MM.1S (cell line): ENCODE data around the gene SH3PXD2A.

Experiments
- DNase-seq: peaks from one replicate; pipeline ENCODE4 v3.0.0-alpha.2; 2015
- H2AFZ ChIP-seq: fragments of 300-600 bp; sonication (generic); 2 replicates; pipeline ENCODE4 v1.6.0; 2016; ENCODE audit warnings: antibody characterized with exemption, low read length
- H3F3A ChIP-seq: fragments of 300-600 bp; sonication (generic); 2 replicates; pipeline ENCODE4 v1.6.1; 2016; ENCODE audit warnings: mild to moderate bottlenecking, antibody characterized with exemption, low read length, moderate library complexity, mixed read lengths; ENCODE audit not compliant: insufficient read depth
- H3K27ac ChIP-seq: fragments of 300-600 bp; sonication (generic); 2 replicates; pipeline ENCODE4 v1.5.1; 2016; ENCODE audit warnings: mild to moderate bottlenecking, low read length
- H3K27me3 ChIP-seq: fragments of 300-600 bp; sonication (generic); replicated peaks from 2 replicates; pipeline ENCODE4 v1.6.0; 2016; ENCODE audit warnings: low read length; ENCODE audit not compliant: insufficient read depth
- H3K36me3 ChIP-seq: fragments of 300-600 bp; sonication (generic); replicated peaks from 2 replicates; pipeline ENCODE4 v1.6.1; 2016; ENCODE audit warnings: mild to moderate bottlenecking, low read length, mixed read lengths; ENCODE audit not compliant: insufficient read depth
- H3K4me1 ChIP-seq: fragments of 300-600 bp; sonication (generic); 2 replicates; pipeline ENCODE4 v1.6.1; 2016; ENCODE audit warnings: low read length, mixed read lengths
- H3K4me2 ChIP-seq: fragments of 300-600 bp; sonication (generic); 2 replicates; pipeline ENCODE4 v1.6.0; 2016; ENCODE audit warnings: low read depth, low read length
- H3K4me3 ChIP-seq: fragments of 300-600 bp; sonication (generic); 2 replicates; pipeline ENCODE4 v1.5.1; 2016; ENCODE audit warnings: low read length, mixed read lengths
- H3K79me2 ChIP-seq: fragments of 300-600 bp; sonication (generic); 2 replicates; pipeline ENCODE4 v1.6.1; 2016; ENCODE audit warnings: mixed run types, low read length, mixed read lengths
- H3K9ac ChIP-seq: fragments of 300-600 bp; sonication (generic); 2 replicates; pipeline ENCODE4 v1.6.1; 2016; ENCODE audit warnings: low read length, mixed read lengths
- H3K9me2 ChIP-seq: fragments of 300-600 bp; sonication (generic); replicated peaks from 2 replicates; pipeline ENCODE4 v1.6.1; 2016; ENCODE audit warnings: mild to moderate bottlenecking, low read length, mixed read lengths; ENCODE audit not compliant: insufficient read depth
- H3K9me3 ChIP-seq: fragments of 300-600 bp; sonication (generic); replicated peaks from 2 replicates; pipeline ENCODE4 v1.6.1; 2016; ENCODE audit warnings: mild to moderate bottlenecking, low read length, mixed read lengths; ENCODE audit not compliant: insufficient read depth
- H4K20me1 ChIP-seq: fragments of 300-600 bp; sonication (generic); 2 replicates; pipeline ENCODE4 v1.6.1; 2016; ENCODE audit warnings: mild to moderate bottlenecking, low read length, moderate library complexity, mixed read lengths; ENCODE audit not compliant: insufficient read depth
- EZH2 ChIP-seq: fragments of 300-600 bp; sonication (generic); optimal IDR thresholded peaks from 2 replicates; pipeline ENCODE3; 2017; ENCODE audit warnings: low read depth, mild to moderate bottlenecking, antibody characterized with exemption, low read length, mixed read lengths
- EZH2phosphoT487 ChIP-seq: fragments of 300-600 bp; sonication (generic); IDR thresholded peaks from 2 replicates; pipeline ENCODE4 v1.6.1; 2018; ENCODE audit warnings: antibody characterized with exemption, low read length
- TF ChIP-seq, protein P1 (sequence below): fragments of 300-600 bp; sonication (generic); IDR thresholded peaks from 2 replicates; pipeline ENCODE4 v1.5.1; 2016; ENCODE audit warnings: antibody characterized with exemption, low read length, mixed read lengths

Gene SH3PXD2A

DNA sequence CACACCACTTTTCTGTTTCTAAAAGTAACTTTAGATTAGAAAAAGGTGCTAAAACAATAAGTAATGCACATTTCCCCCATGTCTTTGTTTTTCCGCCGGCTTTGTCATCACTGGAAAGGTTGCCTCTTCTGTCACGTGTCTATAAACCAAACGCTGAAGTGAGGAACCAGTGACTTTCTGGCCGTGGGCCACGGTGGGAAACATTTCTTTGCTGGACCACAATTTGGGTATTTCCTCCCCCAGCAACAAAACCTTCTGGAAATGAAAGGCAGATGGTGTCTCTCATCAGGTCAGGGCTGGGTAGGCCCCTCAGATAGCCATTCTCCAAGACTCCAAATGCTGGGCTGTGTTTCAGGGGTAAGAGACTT is 174.5 kb downstream of the SH3PXD2A start:
- no peak overlapping the region for H3K9ac ChIP-seq
- no peaks in the 10 kb centered on the region for H3K36me3 ChIP-seq
- peaks cover 20% of the 10 kb centered on the region for H3K4me1 ChIP-seq
- H3F3A ChIP-seq = no peaks in the 10 kb centered on the region
- H3K4me3 ChIP-seq = no peak overlapping the region
- H2AFZ ChIP-seq = no peak overlapping the region
- TF ChIP-seq EZH2phosphoT487 = no peak
- no peak for TF ChIP-seq EZH2
- TF ChIP-seq, protein P1, sequence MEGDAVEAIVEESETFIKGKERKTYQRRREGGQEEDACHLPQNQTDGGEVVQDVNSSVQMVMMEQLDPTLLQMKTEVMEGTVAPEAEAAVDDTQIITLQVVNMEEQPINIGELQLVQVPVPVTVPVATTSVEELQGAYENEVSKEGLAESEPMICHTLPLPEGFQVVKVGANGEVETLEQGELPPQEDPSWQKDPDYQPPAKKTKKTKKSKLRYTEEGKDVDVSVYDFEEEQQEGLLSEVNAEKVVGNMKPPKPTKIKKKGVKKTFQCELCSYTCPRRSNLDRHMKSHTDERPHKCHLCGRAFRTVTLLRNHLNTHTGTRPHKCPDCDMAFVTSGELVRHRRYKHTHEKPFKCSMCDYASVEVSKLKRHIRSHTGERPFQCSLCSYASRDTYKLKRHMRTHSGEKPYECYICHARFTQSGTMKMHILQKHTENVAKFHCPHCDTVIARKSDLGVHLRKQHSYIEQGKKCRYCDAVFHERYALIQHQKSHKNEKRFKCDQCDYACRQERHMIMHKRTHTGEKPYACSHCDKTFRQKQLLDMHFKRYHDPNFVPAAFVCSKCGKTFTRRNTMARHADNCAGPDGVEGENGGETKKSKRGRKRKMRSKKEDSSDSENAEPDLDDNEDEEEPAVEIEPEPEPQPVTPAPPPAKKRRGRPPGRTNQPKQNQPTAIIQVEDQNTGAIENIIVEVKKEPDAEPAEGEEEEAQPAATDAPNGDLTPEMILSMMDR = no peak
- H3K9me3 ChIP-seq = no peaks in the 10 kb centered on the region
- no peak overlapping the region for H3K27ac ChIP-seq
- H3K79me2 ChIP-seq = peaks cover 60% of the 10 kb centered on the region
- no peak overlapping the region for H3K4me2 ChIP-seq
- no peaks in the 10 kb centered on the region for H3K9me2 ChIP-seq
- DNase-seq = no peak
- no peaks in the 10 kb centered on the region for H3K27me3 ChIP-seq
- H4K20me1 ChIP-seq = no peaks in the 10 kb centered on the region

DNA sequence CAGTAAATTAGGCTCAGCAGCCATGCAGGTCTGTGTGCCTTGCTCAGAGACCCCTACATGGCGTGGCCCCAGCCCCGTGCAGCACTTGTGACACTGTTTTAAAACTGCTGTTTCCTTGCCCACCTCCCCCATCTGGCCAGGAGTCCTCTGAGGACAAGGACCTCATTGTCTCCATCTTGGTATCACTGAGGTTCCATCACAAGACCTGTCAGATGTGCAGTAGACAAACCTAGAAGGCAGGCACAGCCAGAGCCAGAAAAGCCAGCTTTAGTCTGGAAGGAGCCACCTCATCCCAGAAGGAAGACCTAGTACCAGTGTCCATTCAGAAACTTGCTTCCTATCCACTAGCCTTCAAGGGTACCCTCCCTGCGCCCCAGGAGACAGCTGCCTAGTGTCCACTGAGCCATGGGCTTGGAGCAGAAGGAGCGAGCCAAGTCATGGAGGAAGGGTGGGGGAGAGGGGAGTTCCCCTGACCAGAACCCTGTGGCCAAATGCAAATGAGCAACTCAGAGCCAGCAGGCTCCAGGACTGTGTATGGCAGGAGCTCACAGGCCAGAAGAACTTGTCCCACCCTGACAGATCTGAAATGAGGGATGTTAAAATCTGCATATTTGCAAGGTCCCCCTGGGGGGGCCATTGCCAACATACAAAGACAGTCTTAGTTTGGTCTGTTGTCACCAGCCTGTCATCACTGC is 176.1 kb downstream of the SH3PXD2A start:
- Histone ChIP-seq H3F3A (no peaks in the 10 kb centered on the region), H3K4me3 (no peak overlapping the region), H3K4me2 (no peak overlapping the region; the same call in 1 of the 2 replicates), H3K9ac (no peak overlapping the region), H3K9me2 (no peaks in the 10 kb centered on the region), H3K27me3 (no peaks in the 10 kb centered on the region), H3K27ac (no peak overlapping the region), H3K9me3 (no peaks in the 10 kb centered on the region), H3K4me1 (peaks cover 20% of the 10 kb centered on the region), H3K36me3 (no peaks in the 10 kb centered on the region), H4K20me1 (no peaks in the 10 kb centered on the region), H3K79me2 (peaks cover 45% of the 10 kb centered on the region), H2AFZ (no peak overlapping the region)
- DNase-seq = no peak
- TF ChIP-seq EZH2phosphoT487 = no peak
- no peak for TF ChIP-seq EZH2
- TF ChIP-seq, protein P1 = no peak

DNA sequence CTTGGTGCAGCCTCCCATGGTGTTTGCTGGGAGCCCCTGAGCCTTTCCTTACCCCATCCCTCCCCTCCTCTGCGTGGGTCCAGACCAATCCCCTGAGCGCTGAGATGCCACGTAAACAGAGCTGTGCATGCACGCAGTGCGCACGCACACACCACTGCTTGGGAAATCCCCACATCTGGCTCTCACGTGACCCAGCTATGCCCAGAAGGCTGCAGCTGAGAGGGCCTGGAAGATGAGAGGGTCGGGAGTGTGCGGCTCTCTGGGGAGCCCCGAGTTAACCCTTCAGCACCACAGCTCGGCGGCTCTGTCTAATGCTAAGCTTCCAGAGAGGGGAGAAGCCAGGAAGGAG is 177.2 kb downstream of the SH3PXD2A start:
- peak; percentile 92 for DNase-seq
- no peaks in the 10 kb centered on the region for H3K27me3 ChIP-seq
- H3K9me2 ChIP-seq = no peaks in the 10 kb centered on the region
- H4K20me1 ChIP-seq = no peaks in the 10 kb centered on the region
- H3K4me1 ChIP-seq = peaks cover 20% of the 10 kb centered on the region
- no peaks in the 10 kb centered on the region for H3F3A ChIP-seq
- H3K4me2 ChIP-seq = peak overlapping the region; percentile 88
- H3K79me2 ChIP-seq = peaks cover 35% of the 10 kb centered on the region
- peak overlapping the region; percentile 56; the same call in 1 of the 2 replicates for H3K27ac ChIP-seq
- no peaks in the 10 kb centered on the region for H3K9me3 ChIP-seq
- no peak for TF ChIP-seq EZH2
- no peak for TF ChIP-seq EZH2phosphoT487
- TF ChIP-seq, protein P1 = no peak
- H3K9ac ChIP-seq = peak overlapping the region; percentile 80
- H2AFZ ChIP-seq = peak overlapping the region; percentile 76
- H3K36me3 ChIP-seq = no peaks in the 10 kb centered on the region
- H3K4me3 ChIP-seq = peak overlapping the region; percentile 50
